H9 (cell line): ENCODE data around the gene DDC. TPM values are rescaled to one million over a fixed set of nuclear protein-coding genes. Genes with fewer than 3 reads are reported as not detected.

Experiments used
- DNase-seq: peaks from one replicate; pipeline ENCODE4 v3.0.0-alpha.2; 2017
- H2AFZ ChIP-seq: one replicate; pipeline ENCODE4 v1.6.1; 2013; ENCODE audit warnings: mild to moderate bottlenecking, low read length, control low read depth, moderate library complexity
- H2AK5ac ChIP-seq: 2 replicates; pipeline ENCODE4 v1.6.1; 2013; ENCODE audit warnings: low read length, control low read depth, mixed read lengths; ENCODE audit not compliant: insufficient read length
- H2BK120ac ChIP-seq: one replicate; pipeline ENCODE4 v1.6.1; 2013; ENCODE audit warnings: low read depth, mild to moderate bottlenecking, low read length, control low read depth, inconsistent platforms; ENCODE audit not compliant: poor library complexity, severe bottlenecking
- H2BK12ac ChIP-seq: 2 replicates; pipeline ENCODE4 v1.6.1; 2013; ENCODE audit warnings: low read length, control low read depth, mixed read lengths, low read depth; ENCODE audit not compliant: insufficient read length
- H2BK15ac ChIP-seq: 2 replicates; pipeline ENCODE4 v1.6.1; 2013; ENCODE audit warnings: low read depth, low read length, control low read depth
- H2BK20ac ChIP-seq: one replicate; pipeline ENCODE4 v1.6.1; 2013; ENCODE audit warnings: low read depth, mild to moderate bottlenecking, low read length, control low read depth, inconsistent platforms; ENCODE audit not compliant: poor library complexity, severe bottlenecking
- H2BK5ac ChIP-seq: 2 replicates; pipeline ENCODE4 v1.6.1; 2013; ENCODE audit warnings: low read length, control low read depth, mixed read lengths; ENCODE audit not compliant: insufficient read length
- H3K14ac ChIP-seq: 2 replicates; pipeline ENCODE4 v1.6.1; 2013; ENCODE audit warnings: low read length, control low read depth; ENCODE audit not compliant: insufficient read depth
- H3K18ac ChIP-seq: 2 replicates; pipeline ENCODE4 v1.6.1; 2013; ENCODE audit warnings: low read depth, mild to moderate bottlenecking, mixed read lengths, low read length, control low read depth; ENCODE audit not compliant: insufficient read length
- H3K23ac ChIP-seq: 2 replicates; pipeline ENCODE4 v1.6.1; 2013; ENCODE audit warnings: low read length, control low read depth, mixed read lengths, low read depth; ENCODE audit not compliant: insufficient read length
- H3K23me2 ChIP-seq: 2 replicates; pipeline ENCODE4 v1.6.1; 2013; ENCODE audit warnings: low read depth, mild to moderate bottlenecking, mixed read lengths, low read length, control low read depth; ENCODE audit not compliant: insufficient read length, poor library complexity, severe bottlenecking
- H3K27ac ChIP-seq: 2 replicates; pipeline ENCODE4 v1.5.1; 2013; ENCODE audit warnings: low read length, control low read depth, mixed read lengths, low read depth; ENCODE audit not compliant: insufficient read length
- H3K27me3 ChIP-seq: 2 replicates; pipeline ENCODE4 v1.6.1; 2013; ENCODE audit warnings: low read length, control low read depth, inconsistent platforms; ENCODE audit not compliant: insufficient read depth
- H3K4ac ChIP-seq: 2 replicates; pipeline ENCODE4 v1.6.1; 2013; ENCODE audit warnings: low read depth, mild to moderate bottlenecking, control low read depth, inconsistent platforms, low read length, moderate library complexity
- H3K4me1 ChIP-seq: 2 replicates; pipeline ENCODE4 v1.6.1; 2013; ENCODE audit warnings: low read length, control low read depth, inconsistent platforms; ENCODE audit not compliant: insufficient read depth
- H3K4me2 ChIP-seq: 2 replicates; pipeline ENCODE4 v1.6.1; 2013; ENCODE audit warnings: low read length, control low read depth, mixed read lengths; ENCODE audit not compliant: insufficient read length, insufficient read depth
- H3K56ac ChIP-seq: 2 replicates; pipeline ENCODE4 v1.6.1; 2013; ENCODE audit warnings: low read depth, mild to moderate bottlenecking, mixed read lengths, low read length, control low read depth; ENCODE audit not compliant: insufficient read length
- H3K79me1 ChIP-seq: 2 replicates; pipeline ENCODE4 v1.6.1; 2013; ENCODE audit warnings: low read depth, mild to moderate bottlenecking, moderate library complexity, low read length, control low read depth, inconsistent platforms; ENCODE audit not compliant: insufficient read depth, poor library complexity, severe bottlenecking
- H3K79me2 ChIP-seq: 2 replicates; pipeline ENCODE4 v1.6.1; 2013; ENCODE audit warnings: low read length, control low read depth, inconsistent platforms; ENCODE audit not compliant: insufficient read depth
- H3K9ac ChIP-seq: 2 replicates; pipeline ENCODE4 v1.6.1; 2013; ENCODE audit warnings: low read length, control low read depth, mixed read lengths; ENCODE audit not compliant: insufficient read length; ENCODE audit errors: extremely low read depth
- H3K9me3 ChIP-seq: one replicate; pipeline ENCODE4 v1.6.1; 2013; ENCODE audit warnings: low read depth, low read length, inconsistent platforms; ENCODE audit not compliant: control insufficient read depth
- H3T11ph ChIP-seq: one replicate; pipeline ENCODE4 v1.6.1; 2013; ENCODE audit warnings: mild to moderate bottlenecking, low read length, control low read depth, inconsistent platforms
- H4K20me1 ChIP-seq: one replicate; pipeline ENCODE4 v1.6.1; 2013; ENCODE audit not compliant: control insufficient read depth, insufficient read length, insufficient read depth
- H4K5ac ChIP-seq: 2 replicates; pipeline ENCODE4 v1.6.1; 2013; ENCODE audit warnings: low read depth, mild to moderate bottlenecking, mixed read lengths, low read length, control low read depth; ENCODE audit not compliant: insufficient read length
- H4K8ac ChIP-seq: replicated peaks from 2 replicates; pipeline ENCODE4 v1.6.1; 2013; ENCODE audit warnings: low read length, control low read depth, mixed read lengths, low read depth; ENCODE audit not compliant: insufficient read length
- H4K91ac ChIP-seq: 2 replicates; pipeline ENCODE4 v1.6.1; 2013; ENCODE audit warnings: low read depth, mild to moderate bottlenecking, moderate library complexity, mixed read lengths, low read length, control low read depth; ENCODE audit not compliant: insufficient read length
- H3K27ac Mint-ChIP-seq, 3 experiments: 2 replicates in 2 of 3; 3 replicates in 1 of 3; pipeline ENCODE4 v1.8.0; 2020 to 2021; ENCODE audit warnings: mixed read lengths in 3 of 3, mild to moderate bottlenecking in 1 of 3, moderate library complexity in 1 of 3
- H3K27me3 Mint-ChIP-seq: 2 replicates; pipeline ENCODE4 v1.8.0; 2021; ENCODE audit warnings: low read depth, mild to moderate bottlenecking, moderate library complexity, mixed read lengths
- H3K36me3 Mint-ChIP-seq, 3 experiments: 2 replicates in 2 of 3; 3 replicates in 1 of 3; pipeline ENCODE4 v1.8.0; 2020 to 2021; ENCODE audit warnings: low read depth in 3 of 3, mixed read lengths in 3 of 3; ENCODE audit not compliant: insufficient read depth in 1 of 3
- H3K4me1 Mint-ChIP-seq, 2 experiments: 2 replicates each; pipeline ENCODE4 v1.8.0; 2020; ENCODE audit warnings: mixed read lengths in 2 of 2
- H3K4me3 Mint-ChIP-seq, 2 experiments: 2 replicates in 1 of 2; 3 replicates in 1 of 2; pipeline ENCODE4 v1.8.0; 2020 to 2021; ENCODE audit warnings: mild to moderate bottlenecking in 2 of 2, mixed read lengths in 2 of 2, moderate library complexity in 1 of 2
- H3K9me3 Mint-ChIP-seq, 2 experiments: 2 replicates in 1 of 2; 3 replicates in 1 of 2; pipeline ENCODE4 v1.8.0; 2020; ENCODE audit warnings: mild to moderate bottlenecking in 2 of 2, mixed read lengths in 2 of 2, moderate library complexity in 1 of 2
- CTCF ChIP-seq: fragments of 200-600 bp; sonication (generic); conservative IDR thresholded peaks from 3 replicates; pipeline ENCODE4 v1.8.0; 2021; ENCODE audit warnings: antibody characterized with exemption, mild to moderate bottlenecking
- WGBS: extraction: QIAGEN DNeasy Blood & Tissue Kit; methylation state at CpG from one replicate; pipeline ENCODE4 v1.1.7; 2013; ENCODE audit warnings: missing lambda C conversion rate, low lambda C conversion rate, mixed read lengths; ENCODE audit not compliant: insufficient read length; ENCODE audit errors: extremely low coverage; 5-methylcytosine and 5-hydroxymethylcytosine counted together
- total RNA-seq: library from RNA; stranded (reverse); gene quantifications from 2 replicates; pipeline ENCODE4 v1.2.1, GENCODE V29; 2021

Gene DDC
- total RNA-seq, 1 experiment from 2014 or later: not detected

- no peak overlapping the region for H2AFZ ChIP-seq
- no peaks in the 10 kb centered on the region for H3K79me1 ChIP-seq
- TF ChIP-seq CTCF: no peak
- Mint-ChIP-seq H3K4me3 (no peak overlapping the region), H3K9me3 (peaks cover 4% of the 10 kb centered on the region in 2 experiments; a peak in 3 of 5 replicates), H3K4me1 (peaks cover 3 to 6% of the 10 kb centered on the region in 2 experiments; a peak in 3 of 4 replicates), H3K27me3 (peaks cover 8% of the 10 kb centered on the region), H3K27ac (no peak overlapping the region), H3K36me3 (peaks cover 0 to 2% (median 0%) of the 10 kb centered on the region in 3 experiments; a peak in 1 of 7 replicates)
- H3K56ac ChIP-seq: no peak overlapping the region
- H3K4me2 ChIP-seq: no peak overlapping the region
- H3K4me1 ChIP-seq: no peaks in the 10 kb centered on the region
- WGBS: no CpG with 5 or more reads among the region's 6 CpGs
- no peaks in the 10 kb centered on the region for H3K79me2 ChIP-seq
- no peak overlapping the region for H4K8ac ChIP-seq
- H2BK120ac ChIP-seq: no peak overlapping the region
- DNase-seq: no peak
- H2BK15ac ChIP-seq: no peak overlapping the region
- no peak overlapping the region for H4K91ac ChIP-seq
- no peak overlapping the region for H4K5ac ChIP-seq
- H3K27ac ChIP-seq: no peak overlapping the region
- no peak overlapping the region for H3K9ac ChIP-seq
- H2BK20ac ChIP-seq: no peak overlapping the region
- no peak overlapping the region for H3K14ac ChIP-seq
- H4K20me1 ChIP-seq: no peaks in the 10 kb centered on the region
- no peak overlapping the region for H3K18ac ChIP-seq
- no peaks in the 10 kb centered on the region for H3K27me3 ChIP-seq
- H2BK12ac ChIP-seq: no peak overlapping the region
- H3K23ac ChIP-seq: no peak overlapping the region
- no peak overlapping the region for H2BK5ac ChIP-seq
- H3T11ph ChIP-seq: no peak overlapping the region
- H2AK5ac ChIP-seq: no peak overlapping the region
- H3K9me3 ChIP-seq: no peaks in the 10 kb centered on the region
- no peaks in the 10 kb centered on the region for H3K23me2 ChIP-seq
- no peak overlapping the region for H3K4ac ChIP-seq
These were observed 68.6 kb downstream of the DDC start for GRCh38 chr7:50496569-50496968.
